ENCODE measurements around the gene ZNF646. TPM values are rescaled to one million over a fixed set of nuclear protein-coding genes. Genes with fewer than 3 reads are reported as not detected.

Gene ZNF646, protein sequence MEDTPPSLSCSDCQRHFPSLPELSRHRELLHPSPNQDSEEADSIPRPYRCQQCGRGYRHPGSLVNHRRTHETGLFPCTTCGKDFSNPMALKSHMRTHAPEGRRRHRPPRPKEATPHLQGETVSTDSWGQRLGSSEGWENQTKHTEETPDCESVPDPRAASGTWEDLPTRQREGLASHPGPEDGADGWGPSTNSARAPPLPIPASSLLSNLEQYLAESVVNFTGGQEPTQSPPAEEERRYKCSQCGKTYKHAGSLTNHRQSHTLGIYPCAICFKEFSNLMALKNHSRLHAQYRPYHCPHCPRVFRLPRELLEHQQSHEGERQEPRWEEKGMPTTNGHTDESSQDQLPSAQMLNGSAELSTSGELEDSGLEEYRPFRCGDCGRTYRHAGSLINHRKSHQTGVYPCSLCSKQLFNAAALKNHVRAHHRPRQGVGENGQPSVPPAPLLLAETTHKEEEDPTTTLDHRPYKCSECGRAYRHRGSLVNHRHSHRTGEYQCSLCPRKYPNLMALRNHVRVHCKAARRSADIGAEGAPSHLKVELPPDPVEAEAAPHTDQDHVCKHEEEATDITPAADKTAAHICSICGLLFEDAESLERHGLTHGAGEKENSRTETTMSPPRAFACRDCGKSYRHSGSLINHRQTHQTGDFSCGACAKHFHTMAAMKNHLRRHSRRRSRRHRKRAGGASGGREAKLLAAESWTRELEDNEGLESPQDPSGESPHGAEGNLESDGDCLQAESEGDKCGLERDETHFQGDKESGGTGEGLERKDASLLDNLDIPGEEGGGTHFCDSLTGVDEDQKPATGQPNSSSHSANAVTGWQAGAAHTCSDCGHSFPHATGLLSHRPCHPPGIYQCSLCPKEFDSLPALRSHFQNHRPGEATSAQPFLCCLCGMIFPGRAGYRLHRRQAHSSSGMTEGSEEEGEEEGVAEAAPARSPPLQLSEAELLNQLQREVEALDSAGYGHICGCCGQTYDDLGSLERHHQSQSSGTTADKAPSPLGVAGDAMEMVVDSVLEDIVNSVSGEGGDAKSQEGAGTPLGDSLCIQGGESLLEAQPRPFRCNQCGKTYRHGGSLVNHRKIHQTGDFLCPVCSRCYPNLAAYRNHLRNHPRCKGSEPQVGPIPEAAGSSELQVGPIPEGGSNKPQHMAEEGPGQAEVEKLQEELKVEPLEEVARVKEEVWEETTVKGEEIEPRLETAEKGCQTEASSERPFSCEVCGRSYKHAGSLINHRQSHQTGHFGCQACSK (N-terminal part only)
- total RNA-seq: 10 to 100 TPM; 10.1 to 11.7 TPM
- long read RNA-seq, donor 1, full-length matches to known transcripts: 1 of 5 reads
- long read RNA-seq, donor 1, partial matches to known transcripts: 3 of 5 reads
- long read RNA-seq, donor 1, other reads (novel, unspliced or antisense): 1 of 5 reads
- long read RNA-seq, donor 2, partial matches to known transcripts: 7 of 7 reads
- long read RNA-seq, donor 2, other reads (novel, unspliced or antisense): 0 of 7 reads

DNA sequence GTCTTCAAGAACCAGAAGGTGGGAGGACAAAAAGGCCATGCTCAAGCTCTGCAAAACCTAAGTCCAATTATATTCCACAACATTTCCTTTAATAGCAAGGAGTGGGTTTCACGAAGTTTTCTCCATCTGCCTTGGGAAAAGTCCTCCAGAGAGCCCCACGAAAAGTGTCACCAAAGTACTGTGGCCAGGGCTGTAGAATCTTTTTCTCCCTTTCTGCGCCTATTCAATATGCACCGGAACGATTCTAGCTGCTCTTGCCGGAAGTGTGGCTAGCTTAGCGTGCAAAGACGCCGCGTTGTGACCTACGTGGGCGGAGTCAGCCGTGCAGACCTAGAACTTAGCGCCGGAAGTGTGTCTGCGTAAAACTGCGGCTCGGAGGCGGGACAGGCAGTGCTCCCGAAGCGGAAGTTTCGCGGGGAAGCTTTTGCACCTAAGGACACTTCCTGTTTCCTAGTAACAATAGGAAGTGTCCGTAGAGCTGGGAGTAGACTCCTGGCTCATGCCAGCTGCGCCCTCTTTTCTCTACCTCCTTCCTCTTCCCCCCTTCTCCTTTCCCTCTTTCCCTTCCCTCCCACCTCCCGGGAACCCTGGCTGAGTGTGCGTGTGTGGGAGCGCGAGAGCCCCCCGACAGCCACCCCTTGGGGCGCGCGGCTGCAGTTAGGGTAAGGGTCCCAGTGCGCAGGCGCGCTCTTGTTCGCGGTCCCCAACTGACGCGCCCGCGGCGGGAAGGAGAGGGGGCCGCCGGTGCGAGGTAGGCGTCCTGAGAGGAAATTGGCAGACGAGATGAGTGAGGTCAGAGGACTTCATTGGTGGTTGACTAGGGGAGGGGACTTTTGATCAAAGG, at the start of gene ZNF646, which contains the start of gene ZNF668:
Gene ZNF646, plus strand, starts transcription at position 453 of the 844 bp plus-strand sequence. CDS start 1,903 bp downstream, outside the sequence.
Gene ZNF668, minus strand, starts transcription at position 271 of the 844 bp plus-strand sequence. CDS start 9,781 bp downstream, outside the sequence.
- peak; percentile 99 for DNase-seq (ENCODE audit: low spot score)
- intact Hi-C loops (cut with DNase I): no loop called here

DNA sequence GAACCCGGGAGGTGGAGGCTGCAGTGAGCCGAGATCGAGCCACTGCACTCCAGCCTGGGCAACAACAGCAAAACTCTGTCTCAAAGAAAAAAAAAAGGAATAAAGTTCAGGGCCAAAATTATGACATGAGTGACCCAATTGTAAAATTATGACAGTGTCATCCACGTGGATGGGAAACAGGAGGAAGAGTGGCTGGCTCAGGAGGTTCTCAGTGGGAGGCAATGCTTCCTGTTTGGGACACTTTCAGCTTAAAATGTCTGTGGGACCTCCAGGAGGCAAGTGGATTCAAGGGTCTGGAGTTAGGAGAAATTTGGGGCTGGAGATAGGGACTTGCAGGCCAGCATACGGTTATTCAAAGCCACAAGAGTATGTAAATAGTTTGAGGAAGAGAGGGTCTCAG, 48.9 kb upstream of the ZNF646 start:
- DNase-seq (ENCODE audit: low spot score): no peak
- intact Hi-C loops (cut with DNase I): no loop called here

DNA sequence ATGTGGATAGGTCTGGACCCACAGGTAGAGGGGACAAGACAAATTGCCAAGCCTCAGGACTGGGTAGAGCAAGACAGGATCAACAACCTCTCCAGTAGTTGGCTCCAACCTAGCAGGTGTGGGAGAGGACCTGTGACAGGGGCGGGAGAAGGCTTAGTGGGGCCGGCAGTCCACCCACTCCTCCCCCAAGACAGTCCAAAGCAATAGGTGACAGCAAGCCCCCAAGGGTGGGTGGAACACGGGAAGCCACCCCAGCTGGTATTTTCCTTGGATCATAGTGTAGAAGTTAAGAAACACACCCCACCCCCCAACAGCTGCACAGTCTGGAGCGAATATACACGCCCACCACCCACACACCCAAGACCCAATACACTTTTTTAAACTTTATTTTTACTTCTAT, 45.0 kb upstream of the ZNF646 start:
- no peak for DNase-seq (ENCODE audit: low spot score)
- intact Hi-C loops (cut with DNase I): no loop called here

DNA sequence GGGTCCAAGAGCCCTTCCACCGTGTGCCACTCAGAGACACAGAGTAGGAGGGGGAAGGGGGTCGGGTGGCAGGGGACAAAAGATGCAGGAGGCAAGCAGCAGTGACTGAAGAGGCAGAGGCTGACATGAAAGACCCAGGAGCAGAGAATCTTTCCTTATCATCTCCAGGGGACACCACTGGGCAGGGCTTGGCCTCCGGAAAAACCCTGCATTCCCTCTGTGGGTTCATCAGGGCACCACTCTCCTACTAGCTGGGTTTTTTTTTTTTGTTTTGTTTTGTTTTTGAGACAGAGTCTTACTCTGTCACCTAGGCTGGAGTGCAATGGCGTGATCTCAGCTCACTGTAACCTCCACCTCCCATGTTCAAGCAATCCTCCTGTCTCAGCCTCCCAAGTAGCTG, 42.9 kb upstream of the ZNF646 start:
- no peak for DNase-seq (ENCODE audit: low spot score)
- intact Hi-C loops (cut with DNase I): loop anchor here in 1 of 2 donors (5.0 kb wide), 1 partner anchor 34 kb away; no protein-coding TSS in a partner anchor

DNA sequence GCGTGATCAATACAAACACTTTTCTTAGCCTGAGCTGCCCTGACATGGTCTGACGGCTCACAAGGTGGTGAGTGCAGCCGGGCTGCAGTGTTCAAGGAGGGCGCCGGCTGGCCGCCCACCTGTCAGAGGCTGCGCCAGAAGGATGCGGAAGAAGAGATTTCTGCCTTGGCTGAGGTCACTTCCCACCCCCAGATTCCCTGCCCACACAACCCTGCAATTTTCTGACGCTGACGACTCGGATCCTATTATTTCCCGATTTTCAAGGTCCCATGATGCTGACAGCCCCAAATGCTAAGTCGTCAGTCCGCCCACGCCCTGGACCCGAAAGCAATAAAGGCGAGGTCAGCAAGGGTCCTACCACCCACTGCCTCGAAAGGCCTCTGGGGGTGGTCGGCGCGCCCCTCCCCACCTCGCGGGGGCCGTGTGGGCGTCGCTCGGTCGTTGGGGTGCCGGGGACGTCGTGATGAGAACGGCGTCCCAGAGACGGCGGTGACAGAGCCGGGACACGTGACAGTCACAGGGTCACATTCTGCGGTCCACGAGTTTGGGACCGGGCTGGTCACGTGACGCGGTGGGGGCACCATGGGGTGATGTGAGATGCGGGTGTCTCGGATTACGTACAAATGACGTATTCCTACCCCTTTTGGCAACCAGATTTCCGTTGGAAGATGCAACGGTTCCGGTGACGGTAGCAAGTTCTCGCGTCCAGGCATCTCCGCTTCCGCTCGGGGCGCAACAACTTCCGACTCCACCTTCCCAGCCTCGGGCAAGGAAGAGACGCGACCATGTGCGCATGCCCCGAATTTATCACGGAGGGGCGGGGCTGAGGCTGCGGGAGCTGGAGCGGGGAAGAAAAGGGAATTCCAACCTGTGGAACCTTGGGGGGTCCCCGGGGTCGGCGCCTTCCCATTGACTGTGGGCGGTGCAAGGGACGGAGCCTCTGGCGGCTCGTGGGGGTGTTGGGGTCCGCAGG, 41.2 kb upstream of the ZNF646 start, which contains the start of gene STX4:
Gene STX4, plus strand, starts transcription at position 823 of the 973 bp plus-strand sequence. CDS start 248 bp downstream, outside the sequence.
- peak; percentile 100 for DNase-seq (ENCODE audit: low spot score)
- intact Hi-C loops (cut with DNase I): loop anchor here in 1 of 2 donors (5.0 kb wide), 1 partner anchor 36 kb away; no protein-coding TSS in a partner anchor

DNA sequence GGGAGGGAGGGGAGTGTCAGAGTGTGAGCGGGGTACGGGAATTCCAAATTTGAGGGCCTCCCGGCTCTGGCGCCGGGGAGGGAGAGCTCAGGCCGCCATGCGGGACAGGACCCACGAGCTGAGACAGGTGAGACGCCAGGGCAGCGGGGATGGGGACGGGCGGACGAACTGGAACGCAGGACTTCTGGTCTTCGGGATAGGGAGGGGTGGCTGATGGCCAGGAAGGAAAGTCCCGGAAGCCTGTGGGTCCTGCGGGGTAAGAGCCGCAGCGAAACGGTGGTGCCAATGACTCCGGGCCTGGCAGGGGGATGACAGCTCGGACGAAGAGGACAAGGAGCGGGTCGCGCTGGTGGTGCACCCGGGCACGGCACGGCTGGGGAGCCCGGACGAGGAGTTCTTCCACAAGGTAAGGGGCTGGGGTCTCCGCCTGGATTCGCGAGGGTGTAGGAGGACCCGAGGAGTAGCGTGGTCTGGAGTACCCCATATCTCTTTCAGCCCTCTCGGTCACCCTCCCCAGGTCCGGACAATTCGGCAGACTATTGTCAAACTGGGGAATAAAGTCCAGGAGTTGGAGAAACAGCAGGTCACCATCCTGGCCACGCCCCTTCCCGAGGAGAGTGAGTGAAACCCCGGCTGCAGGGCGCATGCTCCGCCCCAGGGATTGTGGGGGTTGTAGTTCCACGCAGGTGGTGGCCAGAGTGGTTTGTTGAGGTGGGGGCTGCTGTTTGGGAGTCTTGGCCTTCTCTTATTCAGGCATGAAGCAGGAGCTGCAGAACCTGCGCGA, 40.3 kb upstream of the ZNF646 start:
- peak; percentile 97 for DNase-seq (ENCODE audit: low spot score)
- intact Hi-C loops (cut with DNase I): loop anchor here in 1 of 2 donors (5.0 kb wide), 1 partner anchor 37 kb away; no protein-coding TSS in a partner anchor

DNA sequence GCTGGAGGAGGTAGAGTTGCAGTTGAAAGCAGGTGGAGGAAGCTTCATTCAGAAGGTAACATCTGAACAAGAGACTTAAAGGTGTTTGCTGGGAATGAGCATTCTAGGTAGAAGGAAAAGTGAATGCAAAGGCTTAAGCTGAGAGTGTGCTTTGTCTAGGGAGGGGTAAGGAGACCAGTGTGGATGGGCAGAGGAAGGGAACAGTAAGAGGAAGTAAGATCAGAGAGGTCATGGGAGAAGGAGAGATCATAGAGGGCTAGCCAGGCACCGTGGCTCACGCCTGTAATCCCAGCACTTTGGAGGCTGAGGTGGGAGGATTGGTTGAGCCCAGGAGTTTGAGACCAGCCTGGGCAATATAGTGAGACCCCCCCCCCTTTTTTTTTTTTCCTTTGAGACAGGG, 37.5 kb upstream of the ZNF646 start:
- intact Hi-C loops (cut with DNase I): no loop called here
- DNase-seq (ENCODE audit: low spot score): no peak

DNA sequence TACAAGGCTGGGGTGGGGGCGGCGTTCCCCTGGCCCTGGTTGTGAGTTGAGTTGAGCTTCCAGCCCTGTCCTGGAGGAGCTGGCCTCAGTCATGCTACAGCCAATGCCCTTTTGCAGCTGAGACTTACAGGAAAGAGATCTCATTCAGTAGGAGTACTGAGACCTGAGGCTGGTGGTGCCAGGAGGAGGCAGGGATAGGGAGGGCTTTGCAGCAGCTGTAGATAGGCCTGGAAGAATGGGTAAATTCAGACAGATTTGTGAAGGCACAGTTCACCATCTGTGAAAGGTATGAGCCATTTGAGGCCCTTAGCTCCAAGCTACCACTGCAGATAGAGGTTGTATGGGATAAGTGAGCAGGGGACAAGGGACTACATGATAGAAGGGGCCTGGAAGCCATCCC, 35.2 kb upstream of the ZNF646 start:
- no peak for DNase-seq (ENCODE audit: low spot score)
- intact Hi-C loops (cut with DNase I): no loop called here

DNA sequence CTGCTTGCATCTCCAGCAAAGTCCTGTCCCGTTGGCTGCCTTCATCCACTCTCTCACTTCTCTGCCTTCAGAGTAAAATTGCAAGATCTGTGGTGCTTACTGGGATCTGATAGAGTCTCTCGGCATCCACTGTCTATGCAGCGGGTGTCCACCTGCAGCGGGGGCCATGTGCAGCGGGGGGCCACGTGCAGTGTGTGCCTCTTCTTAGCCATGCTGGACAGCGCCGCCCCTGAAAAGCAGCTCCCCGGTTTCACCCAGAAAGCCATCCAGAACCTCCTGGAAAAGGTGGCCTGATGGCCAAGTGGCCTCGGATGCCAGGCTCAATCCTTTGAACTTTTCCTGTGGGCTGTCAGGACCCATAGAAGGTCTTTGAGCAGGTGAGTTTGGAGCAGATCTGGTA, 31.4 kb upstream of the ZNF646 start:
- DNase-seq (ENCODE audit: low spot score): no peak
- intact Hi-C loops (cut with DNase I): no loop called here

DNA sequence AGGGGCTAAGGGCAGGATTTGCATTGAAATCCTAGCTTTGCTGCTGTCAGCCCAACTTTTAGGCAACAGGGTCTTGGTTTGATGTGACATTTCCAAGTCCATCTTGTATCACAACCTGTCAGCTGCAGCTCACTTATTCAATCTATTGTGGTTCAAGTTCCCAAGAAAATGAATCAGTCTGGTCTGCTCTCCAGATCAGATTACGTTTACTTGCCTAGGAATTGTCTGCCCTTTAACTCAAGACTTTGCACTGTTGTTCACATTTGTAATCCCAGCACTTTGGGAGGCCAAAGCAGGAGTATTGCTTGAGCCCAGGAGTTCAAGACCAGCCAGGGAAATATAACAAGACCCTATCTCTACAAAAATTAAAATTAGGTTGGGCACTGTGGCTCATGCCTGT, 30.9 kb upstream of the ZNF646 start:
- DNase-seq (ENCODE audit: low spot score): no peak
- intact Hi-C loops (cut with DNase I): no loop called here

DNA sequence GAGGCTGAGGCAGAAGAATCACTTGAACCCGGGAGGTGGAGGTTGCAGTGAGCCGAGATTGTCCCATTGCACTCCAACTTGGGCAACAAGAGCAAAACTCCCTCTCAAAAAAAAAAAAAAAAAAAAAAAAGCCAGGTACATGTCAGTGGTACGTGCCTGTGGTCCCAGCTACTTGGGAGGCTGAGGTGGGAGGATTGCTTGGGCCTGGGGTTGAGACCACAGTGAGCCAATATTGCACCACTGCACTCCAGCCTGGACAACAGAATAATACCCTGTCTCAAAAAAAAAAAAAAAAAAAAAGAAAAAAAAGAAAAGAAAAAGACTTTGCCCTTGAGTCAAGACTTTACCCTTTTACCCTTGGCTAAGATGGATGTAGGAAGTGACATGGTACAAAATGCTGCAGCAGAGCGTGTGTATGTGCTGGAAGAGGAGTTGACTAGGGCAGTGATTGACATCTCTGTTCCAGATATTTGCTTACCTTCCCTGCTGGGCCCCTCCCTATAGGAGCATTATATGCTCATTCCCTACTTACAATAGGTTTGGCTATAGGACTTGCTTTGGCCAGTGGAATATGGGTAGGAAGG, 30.2 kb upstream of the ZNF646 start:
- DNase-seq (ENCODE audit: low spot score): no peak
- intact Hi-C loops (cut with DNase I): no loop called here

DNA sequence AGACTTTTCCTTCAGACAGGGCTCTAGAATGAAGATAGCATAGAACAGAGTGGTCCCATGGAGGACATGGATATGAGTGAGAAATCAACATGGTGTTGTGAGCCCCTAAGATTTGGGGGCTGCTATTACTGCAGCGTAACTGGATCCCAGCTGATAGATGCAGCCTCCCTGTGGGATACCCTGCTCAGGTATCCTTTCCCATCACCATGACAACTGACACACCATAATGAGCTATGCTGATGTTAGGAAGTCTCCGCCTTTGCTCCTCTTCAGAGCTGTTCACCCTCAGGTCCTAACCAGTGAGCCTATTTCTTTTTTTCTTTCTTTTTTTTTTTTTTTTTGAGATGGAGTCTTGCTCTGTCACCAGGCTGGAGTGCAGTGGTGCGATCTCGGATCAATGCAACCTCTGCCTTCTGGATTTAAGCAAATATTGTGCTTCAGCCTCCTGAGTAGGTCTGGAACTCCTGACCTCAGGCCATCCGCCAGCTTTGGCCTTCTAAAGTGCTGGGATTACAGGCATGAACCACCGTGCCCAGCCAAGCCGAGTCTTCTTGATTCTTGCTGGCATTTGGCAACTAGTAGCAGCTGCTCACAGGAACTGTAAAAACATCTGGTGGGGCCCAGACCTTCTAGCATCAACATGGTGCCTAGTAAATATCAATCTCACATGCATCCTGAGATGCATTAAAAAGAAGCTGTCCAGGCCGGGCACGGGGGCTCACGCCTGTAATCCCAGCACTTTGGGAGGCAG, 23.8 kb upstream of the ZNF646 start:
- intact Hi-C loops (cut with DNase I): no loop called here
- DNase-seq (ENCODE audit: low spot score): no peak

DNA sequence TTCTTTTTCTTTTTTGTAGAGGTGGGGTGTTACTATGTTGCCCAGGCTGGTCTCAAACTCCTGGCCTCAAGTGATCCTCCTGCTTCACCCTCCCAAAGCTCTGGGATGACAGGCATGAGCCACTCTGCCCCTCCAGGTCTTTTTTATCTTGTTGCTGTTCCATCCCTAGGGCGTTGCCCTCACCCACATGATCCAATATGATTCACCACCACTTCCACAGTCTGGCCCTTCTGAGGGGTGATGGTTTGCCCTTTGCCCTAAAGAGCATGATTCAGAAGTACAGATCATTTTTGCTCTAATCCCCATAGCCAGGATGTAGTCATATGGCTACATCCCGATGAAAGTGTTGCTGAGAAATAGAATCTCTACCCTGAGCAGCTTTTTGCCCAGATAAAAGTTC, 22.1 kb upstream of the ZNF646 start:
- no peak for DNase-seq (ENCODE audit: low spot score)
- intact Hi-C loops (cut with DNase I): no loop called here

DNA sequence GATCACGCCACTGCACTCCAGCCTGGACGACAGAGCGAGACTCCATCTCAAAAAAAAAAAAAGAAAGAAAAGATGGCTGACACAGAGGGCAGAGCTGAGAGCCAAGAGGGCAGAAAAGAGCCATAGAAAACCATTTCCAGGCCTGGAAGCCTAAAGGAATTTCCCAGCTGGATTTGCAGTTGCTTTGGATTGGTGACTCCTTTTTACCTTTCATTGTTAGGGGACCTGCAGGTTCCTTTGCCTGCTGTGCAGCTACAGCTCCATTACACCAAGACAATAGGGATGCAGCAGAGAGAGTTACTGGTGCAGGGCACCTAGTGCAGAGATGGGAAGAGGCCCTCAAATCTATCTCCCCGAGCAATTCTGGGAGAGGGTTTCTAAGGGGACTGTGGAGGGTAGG, 18.6 kb upstream of the ZNF646 start:
- intact Hi-C loops (cut with DNase I): no loop called here
- DNase-seq (ENCODE audit: low spot score): no peak

All from posterior vena cava (tissue), 2 donors.